ENCODE data around the gene NR2F2.

NR2F2 gene

DNA sequence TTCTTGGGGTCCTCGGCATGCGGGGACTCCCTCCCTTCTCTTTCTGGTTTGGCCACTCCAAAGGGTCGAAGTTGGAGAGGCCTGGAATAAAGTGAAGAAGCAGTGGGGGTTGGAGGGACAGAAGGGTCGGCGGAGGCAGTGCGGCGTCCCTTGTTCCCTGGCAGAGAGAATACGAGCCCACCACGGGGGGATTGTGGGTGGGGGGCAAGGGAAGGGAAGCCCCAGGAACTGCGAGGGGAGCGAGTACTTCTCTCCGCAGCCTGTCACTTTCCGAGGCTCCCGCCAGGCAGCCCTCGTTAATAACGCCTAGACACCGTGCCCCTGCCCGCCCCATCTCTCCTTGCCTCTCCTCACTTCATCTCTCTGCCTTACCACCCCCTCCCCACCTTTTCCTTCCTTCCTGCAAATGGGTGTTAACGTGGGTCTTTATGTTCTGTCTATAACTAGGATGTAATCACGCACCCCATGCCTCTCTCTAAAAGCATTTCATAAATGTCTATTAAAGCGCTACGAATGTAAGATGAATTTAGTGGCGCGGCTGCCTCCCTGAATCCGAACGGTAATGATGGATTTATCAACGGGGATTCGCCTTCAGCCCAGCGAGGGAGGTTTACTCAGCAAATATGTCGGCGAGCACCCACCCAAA, 13.7 kb downstream of the NR2F2 start:
- DNase-seq, result no peak

DNA sequence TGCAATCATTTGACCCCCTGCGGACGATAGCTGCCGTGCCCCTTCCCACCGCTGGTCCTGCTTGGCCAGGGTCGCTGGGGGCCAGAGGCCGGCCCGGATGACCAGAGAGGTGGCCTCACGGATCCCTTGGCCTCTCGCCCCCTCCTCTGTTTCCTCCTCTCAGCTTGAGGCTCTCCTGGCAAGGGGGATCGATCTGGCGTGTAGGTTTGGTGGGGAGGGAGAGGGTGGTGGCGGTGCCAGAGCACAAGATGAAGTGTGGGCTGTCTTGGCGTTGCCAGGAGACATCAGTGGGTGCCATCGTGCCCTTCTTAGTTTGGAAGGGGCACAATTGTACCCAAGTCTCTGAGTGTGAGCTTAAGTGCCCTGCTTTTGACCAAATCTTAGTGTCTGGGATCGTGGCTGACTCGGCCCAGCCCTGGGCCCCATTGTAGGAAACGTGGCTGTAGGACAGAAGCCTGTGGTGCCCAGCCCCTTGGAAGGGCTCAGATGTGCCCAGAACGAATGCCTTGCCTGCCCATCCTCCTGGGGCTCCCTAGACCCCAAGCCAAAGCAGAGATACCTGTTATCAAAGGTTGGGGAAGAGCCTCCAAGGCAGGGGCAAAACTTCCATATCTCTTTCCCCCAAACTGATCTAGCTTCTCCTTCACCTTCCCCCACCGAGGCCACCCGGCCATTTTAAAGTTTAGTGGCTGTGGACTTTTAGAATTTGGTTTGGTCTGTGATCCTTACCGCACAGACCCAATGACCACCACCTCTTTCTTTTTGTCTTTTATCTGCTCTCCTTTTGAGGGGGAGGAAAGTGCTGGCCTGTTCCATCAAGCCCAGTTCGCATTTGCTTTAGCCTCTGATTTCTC, 14.4 kb downstream of the NR2F2 start:
- no peak for DNase-seq

DNA sequence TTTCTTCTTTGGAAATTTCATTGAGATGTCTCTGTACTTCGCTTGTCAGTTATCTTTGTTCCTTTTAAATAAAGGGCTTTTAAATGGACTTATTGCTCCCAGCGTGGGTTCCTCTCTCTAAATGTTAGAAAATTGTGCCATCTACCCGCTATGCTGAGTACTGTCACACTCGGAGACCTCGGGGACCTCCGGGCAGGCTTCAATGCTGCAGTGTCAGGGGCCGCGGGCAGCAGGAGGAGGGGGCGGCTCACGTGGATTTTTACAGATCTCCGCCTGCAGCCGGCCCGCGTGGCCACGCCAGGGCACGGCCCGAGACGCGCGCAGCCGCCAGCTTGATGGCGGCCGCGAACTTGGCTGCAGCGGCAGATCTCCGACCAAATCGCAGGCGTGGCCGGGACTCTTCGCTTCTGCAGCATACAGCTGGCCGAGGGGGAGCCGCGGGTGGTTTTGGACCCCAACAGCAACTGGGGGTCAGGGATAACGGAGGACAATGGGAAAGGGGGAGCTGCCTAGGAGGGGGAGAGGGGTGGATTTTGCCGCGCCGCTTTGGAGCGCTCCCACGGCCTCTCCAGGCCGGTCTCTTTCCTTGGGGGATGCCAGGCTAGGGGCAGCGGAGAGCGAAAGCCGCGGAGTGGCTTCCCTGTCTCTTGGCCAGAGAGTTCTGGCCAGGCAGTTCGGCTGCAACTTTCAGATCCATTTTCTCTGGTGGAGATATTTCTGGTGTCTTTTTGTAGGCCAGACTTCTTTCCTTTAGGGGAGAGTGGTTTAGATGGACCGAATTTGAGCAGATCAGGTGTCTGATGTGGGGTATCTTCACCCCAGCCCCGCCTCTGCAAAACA, 15.3 kb downstream of the NR2F2 start:
- DNase-seq, result peak; percentile 27

DNA sequence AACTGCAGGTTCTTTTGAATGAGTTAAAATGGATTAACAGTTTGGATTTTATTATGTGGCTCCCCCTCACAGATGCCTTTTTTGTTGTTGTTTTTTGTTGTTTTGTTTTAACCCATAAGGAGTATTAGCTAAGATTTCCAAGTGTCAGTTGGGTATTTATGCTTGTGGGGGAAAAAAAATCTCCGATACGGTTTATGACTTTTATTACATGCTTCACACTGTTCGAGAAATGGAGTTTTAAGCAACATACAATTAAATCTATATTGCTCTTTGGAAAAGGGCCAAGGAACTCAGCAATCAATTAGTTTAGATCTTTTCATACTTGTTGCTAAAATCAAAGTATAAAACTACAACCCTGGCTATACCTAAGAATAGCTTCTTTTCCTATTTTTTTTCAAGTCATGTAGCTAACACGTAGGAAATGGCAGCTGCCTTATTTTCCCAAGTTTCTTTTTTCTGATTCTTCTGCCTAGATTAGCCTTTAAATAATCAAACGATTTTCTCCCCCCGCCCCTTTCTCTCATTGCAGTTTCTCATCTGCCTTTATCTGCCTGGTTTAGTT, 16.0 kb downstream of the NR2F2 start:
- no peak for DNase-seq

DNA sequence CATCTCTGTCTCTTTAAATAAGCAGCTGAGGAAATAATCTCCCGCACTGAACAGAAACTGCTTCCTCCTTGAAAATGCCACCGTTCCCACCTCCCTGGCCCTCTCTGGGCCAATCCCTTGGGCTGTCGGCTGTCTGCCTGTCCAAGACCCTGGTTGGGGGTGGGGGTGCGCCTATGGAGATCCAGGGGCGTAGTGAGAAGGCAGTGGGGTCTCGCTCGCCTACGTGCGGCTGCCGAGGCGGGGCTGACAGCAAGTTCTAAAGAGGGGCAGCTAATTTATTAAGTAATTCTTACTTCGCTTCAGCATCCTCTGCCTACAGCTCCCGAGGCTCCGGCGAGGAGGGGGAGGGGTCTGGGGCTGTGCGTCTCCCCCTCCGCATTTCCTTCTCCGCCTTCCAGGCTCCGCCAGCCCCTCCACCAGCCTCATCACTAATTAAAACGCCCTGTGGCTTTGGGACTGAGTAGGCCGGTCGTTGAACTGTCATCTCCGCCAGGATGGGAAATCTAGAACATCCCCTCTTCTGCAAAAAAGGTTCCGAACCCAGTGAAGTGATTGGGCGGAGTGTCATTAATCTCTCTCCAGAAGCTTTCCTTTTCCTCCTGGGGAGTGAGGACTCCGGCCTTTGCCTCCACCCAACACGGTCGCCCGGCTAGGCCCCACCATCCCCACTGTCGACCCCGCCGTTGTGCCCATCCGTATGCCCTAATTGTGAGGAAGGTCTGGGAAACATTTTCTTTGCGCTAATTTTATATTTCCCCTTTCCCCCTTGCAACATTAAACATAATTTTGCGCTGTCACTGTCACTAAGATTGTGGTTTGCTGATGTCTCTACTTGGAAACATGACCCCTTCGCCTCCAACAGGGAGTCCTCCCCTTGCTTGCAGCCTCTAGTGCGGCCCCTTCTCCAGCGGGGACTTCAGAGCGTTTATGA, 16.9 kb downstream of the NR2F2 start:
- no peak for DNase-seq

DNA sequence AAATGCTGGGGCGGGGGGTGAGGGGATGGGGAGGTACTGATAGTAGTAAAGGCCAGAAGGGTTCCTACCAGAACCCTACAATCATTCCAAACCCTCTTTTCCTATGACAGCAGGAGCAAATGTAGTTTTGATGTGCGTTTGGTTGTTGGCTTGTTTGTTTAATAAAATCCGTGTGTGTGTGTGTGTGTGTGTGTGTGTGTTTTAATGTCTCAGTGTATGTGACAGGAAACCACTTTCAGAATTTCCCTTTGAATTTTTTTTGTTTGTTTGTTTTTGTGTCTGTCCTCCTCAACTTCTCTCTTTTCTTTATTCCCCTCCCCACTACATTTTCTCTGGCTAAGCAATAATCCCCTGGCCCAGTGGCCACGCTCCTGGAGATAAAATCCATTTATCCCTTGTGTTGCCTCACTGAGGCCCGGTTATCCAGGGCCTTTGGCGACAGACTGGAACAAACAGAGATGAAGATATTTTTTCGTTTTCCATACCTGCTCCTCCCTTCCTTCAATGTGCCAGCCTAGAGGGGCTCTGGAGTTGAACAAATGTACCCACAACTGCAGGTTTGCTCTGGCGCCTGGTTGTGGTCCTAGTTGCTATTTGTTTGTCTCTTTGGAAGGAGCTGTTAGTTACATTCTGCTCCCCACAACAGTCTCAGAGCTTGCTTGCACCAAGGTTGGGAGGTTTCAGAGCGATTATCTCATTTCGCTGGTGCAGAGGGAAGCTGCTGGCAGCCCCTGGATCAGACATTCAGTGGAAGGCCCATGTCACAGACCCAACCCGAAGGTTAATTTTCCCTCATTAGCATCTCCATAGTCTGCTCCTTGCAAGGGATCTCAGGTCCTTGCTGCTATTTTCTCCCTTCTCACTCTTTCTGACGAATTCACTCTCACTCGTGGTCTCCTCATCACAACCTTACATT, 17.9 kb downstream of the NR2F2 start:
- DNase-seq, result no peak

DNA sequence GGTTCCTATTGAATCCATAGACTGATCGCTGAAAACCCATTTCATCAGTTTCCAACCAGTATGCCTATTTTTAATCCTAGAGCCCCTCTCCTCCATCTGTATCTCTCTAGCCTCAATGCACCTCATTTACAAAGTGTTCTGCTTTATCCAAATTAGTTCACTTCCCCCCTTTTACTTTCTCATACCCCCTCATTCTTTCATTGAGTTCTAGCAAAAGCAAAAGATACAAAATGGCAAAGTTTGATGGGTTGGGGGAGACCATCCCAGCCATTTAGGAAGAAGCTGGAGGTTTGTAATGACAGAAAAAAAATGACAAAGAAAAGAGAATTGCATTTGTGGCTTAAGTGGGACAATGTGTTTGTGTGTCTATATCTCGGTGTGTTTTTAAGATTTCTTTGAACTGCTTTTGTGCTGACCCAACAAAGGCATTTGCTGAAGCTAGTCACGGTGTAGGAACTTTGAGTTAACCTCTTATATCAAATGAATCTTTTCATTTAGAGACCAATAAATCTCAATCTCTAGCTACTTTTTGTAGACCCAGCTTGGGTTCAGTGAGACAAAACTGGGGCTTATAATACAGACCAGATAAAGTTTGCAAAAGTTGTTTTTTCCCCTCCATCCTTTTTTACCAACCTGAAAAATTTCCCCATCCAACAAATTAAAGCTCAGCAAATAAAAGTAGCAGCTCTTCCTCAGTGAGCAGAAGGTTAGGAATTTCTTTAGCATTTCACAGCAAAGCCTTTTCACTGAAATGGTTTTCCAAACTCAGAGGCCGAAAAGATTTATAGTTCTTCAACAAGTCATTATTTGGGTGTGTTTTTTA, 18.7 kb downstream of the NR2F2 start:
- DNase-seq, result no peak

DNA sequence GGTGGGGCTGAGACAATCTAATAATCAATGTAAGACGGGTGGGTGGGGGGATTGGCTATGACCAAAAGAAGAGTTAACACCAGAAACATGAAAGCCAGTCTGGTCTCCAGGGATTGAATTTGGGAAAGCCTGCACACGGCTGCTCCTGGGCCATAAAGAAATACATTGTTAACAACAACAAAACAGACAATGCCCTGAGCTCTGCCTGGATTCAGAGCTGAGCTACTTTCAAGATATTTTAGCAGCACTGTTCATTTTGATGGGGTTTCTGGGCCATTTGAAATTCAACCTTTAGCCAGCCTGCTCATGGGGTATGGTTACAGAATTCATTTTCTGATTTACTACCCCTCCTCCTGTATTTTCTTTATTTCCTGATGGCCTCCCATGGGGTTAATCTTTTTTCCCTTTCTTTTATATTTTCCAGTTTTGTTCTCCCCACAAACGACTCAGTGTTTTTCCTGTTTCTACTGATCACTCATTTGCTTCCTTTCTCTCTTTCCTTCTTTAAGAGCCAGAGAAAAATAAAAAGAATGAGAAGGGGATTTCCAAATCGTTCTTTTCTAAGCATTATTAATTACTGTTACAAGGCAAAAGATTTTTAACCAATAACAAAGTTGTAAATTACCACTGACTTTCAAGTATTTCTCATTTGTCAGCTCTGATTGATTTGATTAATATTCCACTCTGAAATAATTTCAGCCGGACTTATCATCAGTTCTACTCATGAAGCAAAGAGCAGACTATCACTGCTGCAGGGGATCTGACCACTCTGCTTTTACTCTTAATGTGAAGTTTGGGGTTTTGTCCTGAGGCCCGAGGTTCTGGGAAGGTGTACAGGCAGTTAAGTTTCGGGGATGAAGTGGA, 19.6 kb downstream of the NR2F2 start:
- no peak for DNase-seq

DNA sequence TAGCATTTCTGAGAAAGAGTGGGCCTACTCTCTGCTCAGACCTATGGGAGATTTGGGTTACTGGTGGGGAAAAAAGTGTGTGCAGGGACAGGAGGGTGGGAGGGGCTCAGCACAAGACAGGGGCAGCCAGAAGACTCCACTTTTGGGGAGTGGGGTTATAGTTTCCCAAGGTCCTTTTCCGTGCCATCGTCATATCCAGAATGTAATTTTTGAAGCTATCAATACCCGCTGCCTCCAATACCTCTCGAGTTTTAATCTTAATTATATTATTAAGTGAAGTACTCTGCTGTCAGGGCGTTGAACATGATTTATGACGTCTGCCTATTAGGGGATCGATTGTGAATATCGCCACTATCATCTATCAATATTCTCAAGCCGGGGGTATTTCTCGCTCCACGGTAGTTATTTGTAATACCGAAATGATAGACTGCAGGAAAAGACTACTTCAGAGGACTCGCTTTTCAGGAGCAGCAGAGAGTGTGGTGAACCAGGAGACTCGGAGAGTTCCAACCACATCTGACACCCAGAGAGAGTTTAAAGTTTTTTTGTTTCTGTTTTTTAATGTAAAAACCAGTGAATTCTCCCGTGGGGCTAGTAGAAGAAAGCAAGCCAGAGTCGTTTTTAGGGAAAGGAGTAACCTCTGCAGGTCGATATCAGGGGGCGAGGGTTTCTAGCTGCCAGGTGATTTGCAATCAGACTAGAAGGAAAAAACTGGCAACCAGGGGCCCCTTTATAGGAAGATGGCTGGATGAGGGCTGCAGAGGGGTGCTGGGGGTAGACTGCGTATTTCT, 20.6 kb downstream of the NR2F2 start:
- DNase-seq, result no peak

DNA sequence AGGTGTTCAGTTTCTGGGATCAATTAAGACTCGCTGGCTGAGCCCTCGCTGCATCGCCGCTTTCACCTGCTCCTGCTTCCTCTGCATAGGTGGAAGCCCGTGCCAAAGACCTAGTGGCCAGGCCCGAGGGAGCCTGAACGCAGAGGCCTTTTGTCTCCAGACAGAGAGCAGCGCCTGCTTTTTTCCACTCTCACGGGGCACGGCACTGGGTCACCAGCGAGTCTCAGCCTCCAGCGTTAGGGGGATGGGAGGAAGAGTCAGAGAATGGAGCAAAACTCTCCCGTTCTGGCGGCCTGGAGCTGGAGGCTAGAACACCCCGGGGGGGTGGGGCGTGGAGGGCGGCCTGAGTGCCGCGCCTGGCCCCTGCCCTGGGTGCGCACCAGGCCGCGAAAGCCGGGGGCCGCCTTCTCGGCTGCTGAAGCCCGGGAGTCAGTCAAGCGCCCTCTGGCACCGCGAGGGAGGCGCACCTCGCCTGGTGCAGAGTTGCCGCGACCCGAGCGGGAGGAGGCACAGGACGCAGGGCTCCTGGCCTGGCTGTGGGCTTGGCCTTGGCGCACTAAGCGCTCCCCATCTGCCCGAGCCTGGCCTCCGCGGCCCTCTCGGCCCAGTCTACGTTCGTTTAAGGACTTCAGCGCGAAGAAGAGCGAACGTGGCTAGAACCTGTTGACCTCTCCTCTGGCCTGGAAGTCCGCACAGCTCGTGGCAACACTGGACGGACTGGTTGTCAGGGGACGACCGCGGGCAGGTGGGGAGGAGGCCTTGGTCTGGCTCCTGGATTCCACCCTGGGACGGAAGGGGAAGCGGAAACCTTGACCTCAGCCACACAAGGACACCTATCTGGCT, 21.5 kb downstream of the NR2F2 start:
- no peak for DNase-seq

DNA sequence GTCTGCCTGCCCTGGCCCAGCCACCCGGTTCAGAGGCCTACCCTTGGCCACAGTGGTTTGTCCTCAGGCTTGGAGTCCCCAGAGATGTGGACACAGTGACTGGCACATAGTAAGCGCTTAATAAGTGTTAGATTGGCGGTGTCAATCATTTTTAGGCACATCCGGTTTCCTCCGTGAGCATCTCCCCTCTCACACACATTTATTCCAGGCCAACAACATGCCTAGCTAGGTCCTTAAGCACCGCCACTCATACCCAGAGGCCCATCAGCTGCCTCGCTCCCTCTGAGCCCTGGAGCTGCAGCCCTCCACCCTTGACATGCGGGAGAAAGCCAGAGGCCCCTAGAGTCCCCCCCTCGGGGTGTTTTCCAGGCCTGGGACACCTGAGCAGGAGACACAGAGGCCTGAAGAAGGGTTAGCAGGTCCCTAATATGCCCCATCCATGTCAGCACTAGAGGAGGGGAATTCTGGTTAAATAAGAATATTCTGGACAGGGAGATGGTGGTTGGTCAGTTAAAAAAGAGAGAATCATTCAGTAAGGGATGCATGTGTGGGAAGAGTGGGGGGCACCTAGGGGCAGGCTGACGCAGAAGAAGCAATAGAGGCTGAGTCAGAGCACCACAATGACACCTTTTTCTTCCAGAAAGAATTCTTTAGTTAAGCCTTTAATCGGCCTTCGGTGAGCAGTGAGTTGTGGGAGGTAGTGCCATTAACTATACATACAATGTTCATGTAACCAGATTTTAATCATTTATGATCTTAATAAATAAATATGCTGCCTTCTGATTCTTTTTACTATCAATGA, 22.3 kb downstream of the NR2F2 start:
- DNase-seq, result no peak

DNA sequence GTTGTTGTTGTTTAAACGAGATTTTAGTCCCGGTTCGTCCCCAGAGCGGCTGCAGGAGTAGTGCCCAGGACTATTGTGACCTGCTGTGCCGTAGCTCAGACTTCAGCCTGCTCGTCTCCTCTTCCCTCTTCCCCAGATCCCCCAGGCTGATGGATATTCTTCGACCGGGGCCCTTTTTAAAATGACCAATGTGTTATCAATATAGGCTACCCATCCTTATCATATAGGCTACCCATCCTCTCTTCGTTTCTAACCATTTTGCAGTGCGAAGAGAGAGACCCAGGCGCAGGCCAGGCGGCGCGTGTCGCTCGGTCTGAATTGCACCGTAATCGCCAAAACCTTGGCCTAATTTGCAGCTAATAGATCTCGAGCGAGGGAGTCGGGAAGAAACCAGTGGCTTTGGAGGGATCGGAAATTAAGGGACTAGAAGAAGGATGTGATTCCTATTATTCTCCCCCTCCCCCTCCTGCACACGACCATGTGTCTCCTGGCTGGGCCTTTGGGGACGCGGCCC, 23.0 kb downstream of the NR2F2 start:
- DNase-seq, result no peak

DNA sequence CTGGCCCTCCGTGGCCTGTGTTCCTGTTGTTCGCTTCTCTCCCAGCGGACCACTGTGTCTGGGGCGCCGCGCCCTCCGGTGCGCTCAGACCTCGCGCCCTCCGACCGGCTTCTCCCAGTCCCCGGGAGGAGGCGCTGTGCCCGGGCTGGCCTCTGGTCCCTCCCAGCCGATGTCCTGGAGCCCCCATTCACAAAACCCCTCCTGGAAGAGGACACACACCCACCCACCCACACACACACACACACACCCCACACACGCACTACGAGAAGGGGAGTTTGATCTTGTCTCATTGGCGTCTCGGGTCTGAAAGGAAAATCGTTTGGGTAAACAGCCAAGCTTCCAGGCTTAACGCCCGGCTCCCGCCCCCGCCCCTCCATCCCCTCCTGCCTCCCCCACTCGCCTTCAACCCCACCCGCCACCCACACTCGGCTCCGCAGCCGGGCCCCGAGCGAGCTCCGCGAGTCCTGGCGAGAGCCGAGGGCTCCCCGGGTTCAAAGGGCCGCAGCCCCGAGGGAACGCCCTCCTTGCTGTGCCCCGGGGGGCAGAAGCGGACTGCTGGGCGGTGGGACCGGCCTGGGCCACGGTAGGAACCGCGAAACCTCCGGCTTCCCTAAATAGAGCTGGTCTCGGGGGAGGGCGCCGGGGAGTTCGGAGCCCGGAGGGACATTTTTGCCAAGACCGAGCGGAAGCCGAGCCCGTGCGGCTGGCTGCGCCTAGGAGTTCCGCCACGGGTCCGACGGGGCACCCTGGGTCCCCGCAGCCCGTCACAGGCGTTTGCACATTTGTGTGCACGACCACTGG, 23.6 kb downstream of the NR2F2 start:
- no peak for DNase-seq

DNA sequence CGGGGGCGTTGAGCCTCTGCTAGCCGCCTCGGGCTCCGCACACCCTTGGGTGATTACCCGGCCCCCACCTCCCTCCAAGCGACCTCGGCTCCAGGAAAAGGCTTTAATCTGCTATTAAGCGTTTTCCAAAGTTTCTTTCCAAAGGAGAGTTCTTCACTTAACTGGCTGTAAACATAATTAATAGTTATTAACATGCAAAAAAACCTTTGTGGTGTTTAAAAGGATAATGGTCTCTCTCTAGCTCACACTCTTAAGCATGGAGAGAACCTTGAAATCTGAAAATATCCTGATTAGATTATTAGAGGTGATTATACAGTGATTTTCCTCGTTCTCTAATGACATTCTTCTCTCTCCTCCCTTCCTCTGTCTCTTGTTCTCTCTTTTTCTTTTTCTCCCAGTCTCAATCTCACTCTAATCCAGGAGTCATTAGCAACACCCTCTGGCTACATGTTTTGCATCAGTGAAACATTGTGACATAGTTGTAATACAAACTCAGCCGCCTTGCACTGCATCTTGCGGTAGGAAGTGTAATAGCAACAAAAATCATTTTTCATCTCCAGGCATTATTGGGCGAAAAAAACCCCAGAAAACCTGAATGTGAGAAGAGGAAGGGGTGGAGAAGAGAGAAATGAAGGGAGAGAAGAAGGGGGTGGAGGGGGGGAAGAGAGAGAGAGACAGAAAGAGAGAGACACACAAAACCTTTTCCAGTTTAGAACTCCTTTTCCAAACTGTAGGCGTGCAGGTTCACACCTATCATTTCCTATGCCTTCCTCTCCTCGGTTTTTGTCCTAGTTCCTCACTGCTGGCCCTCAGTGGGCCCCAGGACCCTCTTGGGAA, 24.4 kb downstream of the NR2F2 start:
- no peak for DNase-seq

Measured in NCI-H446 treated with DMSO at 0.1 percent for 48 hours (cell line).